Measurements from ENCODE around the gene FCMR.

FCMR gene, protein sequence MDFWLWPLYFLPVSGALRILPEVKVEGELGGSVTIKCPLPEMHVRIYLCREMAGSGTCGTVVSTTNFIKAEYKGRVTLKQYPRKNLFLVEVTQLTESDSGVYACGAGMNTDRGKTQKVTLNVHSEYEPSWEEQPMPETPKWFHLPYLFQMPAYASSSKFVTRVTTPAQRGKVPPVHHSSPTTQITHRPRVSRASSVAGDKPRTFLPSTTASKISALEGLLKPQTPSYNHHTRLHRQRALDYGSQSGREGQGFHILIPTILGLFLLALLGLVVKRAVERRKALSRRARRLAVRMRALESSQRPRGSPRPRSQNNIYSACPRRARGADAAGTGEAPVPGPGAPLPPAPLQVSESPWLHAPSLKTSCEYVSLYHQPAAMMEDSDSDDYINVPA

DNA sequence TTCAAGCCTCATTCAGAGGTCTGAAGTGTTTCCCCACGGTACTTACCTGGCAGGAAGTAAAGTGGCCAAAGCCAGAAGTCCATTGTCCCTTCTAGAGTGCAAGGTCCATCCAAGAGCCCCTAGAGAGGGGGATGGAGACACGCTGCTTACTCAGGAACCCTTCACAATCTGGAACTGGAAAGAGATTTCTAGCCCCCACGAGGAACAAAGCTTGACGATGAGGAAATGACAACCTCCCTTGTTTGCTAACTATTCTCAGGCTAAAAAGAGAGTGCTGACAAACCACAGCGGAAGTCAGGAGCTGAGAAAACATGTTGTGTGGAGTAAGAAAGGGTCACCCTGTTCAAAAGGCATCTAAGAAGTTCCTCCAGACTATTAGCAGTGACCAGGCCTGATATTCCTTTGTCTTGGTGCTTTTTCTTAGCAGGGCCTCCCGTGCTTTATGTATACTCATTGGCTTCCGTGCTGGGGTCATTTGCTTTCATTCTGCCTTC is at the start of gene FCMR:
TSS of gene FCMR (minus strand) at position 170 of the 494 bp plus-strand sequence. CDS start at position 83, 87 bp downstream.
- DNase-seq (ENCODE audit: low read depth in 2 of 2): no peak

GRCh38 chr1:206971029-206971655 is 49.4 kb upstream of the FCMR start:
- DNase-seq (ENCODE audit: low read depth in 2 of 2): no peak

GRCh38 chr1:206970446-206970845 is 48.7 kb upstream of the FCMR start, which contains the start of gene FCAMR:
Gene FCAMR, minus strand, starts transcription at chr1:206970460. Its CDS starts 335 bp downstream, at chr1:206970125.
- DNase-seq (ENCODE audit: low read depth in 2 of 2): no peak

DNA sequence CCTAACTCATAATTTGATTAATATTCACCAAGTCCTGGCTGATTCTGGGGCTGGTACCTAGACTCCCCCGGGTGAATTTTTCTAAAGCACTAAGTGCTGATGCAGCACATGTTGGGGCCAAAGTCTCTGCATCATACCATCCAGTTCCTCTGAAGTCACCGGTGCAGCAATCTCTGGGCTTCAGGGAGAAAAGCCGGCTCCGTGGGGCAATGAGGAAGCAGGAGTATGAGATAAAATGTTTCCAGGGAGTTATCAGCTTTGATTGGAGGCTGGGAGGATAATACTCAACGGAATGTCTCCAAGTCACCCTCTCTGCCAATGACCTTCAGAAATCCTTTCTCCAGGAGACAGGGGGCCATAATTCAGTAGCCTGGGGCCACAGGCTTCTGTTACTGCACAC is 47.3 kb upstream of the FCMR start:
- DNase-seq (ENCODE audit: low read depth in 2 of 2): no peak

- no peak for DNase-seq (ENCODE audit: low read depth in 2 of 2)
Observed at GRCh38 chr1:206967096-206967849, 45.5 kb upstream of the FCMR start.

DNA sequence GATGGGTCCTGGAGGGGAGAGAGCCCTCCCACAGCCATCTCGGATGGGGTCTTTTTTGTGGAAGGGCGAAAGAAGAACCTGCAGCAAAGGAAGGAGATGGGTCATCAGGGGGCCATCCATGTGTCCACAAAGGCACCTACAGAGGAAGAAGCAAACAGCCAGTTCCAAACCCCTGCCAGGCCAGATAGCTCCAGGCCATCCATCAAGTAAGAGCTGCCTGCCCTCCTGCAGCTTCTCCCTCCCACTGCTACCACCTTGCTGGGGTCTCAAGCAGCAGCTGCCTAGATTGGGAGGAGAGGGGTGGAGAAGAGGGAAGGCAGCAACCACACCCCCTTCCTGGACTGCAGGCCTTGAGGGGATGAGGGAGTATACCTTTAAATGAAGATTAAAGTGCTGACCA is 44.0 kb upstream of the FCMR start:
- DNase-seq (ENCODE audit: low read depth in 2 of 2): no peak

DNA sequence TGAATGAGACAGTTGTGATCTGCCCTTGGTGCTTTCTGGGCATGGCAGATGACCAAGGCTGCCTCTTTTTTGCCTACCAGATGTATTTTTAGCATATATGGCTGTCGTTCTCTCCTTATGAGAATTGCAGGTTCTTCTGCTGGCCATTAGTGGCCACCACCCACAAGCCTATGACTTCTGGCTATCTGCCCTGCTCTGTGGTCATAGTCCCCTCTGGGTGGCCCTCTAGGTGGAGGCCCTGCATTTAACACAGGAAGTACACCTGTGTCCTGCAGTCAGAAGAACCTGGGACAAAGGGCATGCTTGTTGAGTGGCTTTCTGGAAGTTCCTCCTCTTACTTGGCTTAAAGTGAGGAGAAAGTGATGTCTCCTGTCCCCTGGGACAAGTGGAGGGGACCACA is 42.0 kb upstream of the FCMR start:
- no peak for DNase-seq (ENCODE audit: low read depth in 2 of 2)

DNA sequence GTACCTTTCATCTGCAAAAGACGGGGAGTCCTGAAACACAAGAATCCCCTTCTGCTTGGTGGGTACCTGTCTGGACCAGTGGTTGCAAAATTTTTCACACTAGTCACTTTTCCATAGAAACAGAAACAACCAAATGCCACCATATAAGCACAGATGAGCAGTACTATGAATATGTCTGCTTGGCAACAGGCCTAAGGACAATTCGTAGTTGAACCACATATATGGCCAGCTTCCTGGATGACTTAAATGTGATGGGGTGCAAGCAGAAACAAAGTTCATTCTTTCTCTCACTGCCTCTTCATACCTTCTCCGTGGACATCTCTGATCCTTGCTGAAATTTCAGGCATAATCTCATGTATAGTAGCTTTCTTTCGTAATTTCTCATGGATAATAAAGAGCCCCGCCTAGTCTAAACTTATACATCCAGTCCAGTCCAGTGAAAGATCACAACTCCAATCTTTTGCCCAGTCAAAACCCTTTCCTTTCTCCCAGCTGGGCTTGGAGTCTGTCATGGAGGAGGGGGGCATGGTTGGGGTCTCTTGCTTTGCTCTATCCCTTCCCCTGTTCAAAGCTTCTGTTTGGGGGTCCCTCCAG is 41.5 kb upstream of the FCMR start:
- no peak for DNase-seq (ENCODE audit: low read depth in 2 of 2)

DNA sequence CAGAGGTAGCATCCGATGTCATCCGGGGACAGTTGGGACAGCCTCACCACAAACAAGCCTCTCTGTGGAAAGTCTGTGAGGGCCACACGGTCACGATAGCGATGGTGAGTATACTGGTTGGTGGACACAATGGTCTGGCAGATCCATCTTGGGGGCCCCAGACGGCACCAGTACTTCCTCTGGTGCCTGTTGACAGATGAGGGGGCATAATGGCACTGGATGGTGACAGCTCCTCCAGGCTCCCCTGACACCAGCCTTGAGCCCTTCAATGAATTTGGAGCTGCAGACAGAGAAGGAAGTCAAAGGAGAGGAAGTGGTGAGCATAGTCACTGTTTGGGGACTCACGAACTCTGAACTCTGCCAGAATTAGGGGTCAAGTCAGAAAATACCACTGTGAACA is 40.5 kb upstream of the FCMR start:
- DNase-seq (ENCODE audit: low read depth in 2 of 2): no peak

- no peak for DNase-seq (ENCODE audit: low read depth in 2 of 2)
Observed at GRCh38 chr1:206961668-206962067, 39.9 kb upstream of the FCMR start.

- DNase-seq (ENCODE audit: low read depth in 2 of 2): no peak
Observed at GRCh38 chr1:206960676-206961386, 39.1 kb upstream of the FCMR start.

DNA sequence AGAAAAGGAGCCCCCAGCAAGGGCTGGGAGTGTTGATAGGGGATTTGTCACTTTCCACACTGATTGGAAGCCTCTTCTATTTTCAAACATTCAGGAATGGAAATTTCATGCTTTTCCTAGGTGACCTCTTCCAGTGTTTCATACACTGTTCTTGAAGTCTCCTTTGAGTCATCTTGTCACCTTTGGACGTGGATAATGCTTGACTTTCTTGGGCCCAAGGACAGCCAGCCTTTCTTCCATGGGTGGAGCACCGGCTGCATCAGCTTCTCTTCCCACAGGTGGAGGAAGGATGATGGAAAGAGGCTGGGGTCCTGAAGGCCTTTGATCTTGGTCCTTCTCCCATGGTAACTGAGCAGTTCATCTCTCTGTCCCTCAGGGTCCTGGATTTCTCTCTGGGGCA is 36.4 kb upstream of the FCMR start:
- DNase-seq (ENCODE audit: low read depth in 2 of 2): no peak

DNA sequence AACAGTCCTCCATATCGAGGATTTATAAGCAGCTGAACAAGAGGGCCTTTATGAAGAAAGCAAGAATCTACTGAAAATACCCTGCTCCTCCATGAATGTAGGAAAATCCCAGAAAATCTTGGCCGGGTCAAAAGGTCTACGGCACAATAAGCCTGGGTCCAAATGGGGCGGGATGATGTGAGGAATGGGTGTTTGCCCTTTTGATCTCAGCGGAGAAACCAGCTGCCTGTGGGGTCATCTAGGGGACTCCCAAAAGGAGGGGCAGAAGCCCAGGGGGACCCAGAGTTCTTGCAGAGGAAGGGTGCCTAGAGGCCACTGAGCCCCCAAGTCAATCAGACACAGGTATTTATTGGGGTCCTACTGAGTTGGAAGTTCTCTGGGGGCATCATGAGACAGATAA is 35.9 kb upstream of the FCMR start:
- no peak for DNase-seq (ENCODE audit: low read depth in 2 of 2)

DNA sequence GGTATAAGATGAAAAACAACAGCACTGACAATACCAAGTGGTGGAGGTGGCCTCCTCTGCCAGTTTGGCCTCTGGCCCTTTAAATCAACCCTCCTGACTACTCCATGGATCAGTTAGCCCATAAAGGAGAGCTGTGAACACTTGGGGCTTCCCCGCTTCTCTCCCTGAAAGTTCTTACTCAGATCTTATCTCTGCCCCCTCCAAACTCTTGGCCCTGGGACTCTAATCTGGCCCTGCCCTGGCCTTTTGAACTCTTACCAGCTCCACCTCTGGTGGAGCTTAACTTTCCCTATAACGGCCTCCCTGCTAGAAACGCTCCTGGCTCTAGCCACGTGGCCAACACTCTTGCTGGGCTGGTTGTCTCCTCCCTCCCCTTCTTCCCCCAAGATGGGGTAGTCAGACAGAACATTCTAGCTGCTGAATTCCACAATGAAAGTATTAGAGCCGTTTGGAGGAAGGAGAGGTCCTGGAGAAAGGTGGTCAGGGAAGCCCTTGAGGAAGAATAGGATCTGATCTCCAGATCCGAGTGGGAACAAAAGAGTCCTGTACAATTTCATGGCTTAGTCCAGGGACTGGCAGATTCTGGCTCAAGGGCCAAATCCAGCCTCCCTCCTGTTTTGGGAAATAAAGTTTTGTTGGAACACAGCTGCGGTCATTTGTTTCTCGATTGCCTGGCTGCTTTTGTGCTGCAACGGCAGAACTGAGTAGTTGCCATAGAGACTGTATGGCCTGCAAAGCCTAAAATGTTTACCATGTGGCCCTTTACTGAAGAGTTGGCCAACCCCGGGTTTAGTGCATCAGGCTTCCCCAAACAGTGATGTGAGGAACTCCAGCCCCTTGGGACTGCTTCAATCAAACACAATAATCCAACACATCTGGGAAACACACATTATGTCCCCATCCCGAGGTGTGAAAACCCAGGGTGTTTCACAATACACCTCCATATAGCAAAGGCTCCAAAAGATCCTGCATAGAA is 34.0 kb upstream of the FCMR start:
- no peak for DNase-seq (ENCODE audit: low read depth in 2 of 2)

GRCh38 chr1:206954459-206955342 is 33.0 kb upstream of the FCMR start:
- DNase-seq (ENCODE audit: low read depth in 2 of 2): no peak

- DNase-seq (ENCODE audit: low read depth in 2 of 2): no peak
Observed at GRCh38 chr1:206953626-206954025, 31.9 kb upstream of the FCMR start.

GRCh38 chr1:206953126-206953525 is 31.4 kb upstream of the FCMR start:
- DNase-seq (ENCODE audit: low read depth in 2 of 2): no peak

DNA sequence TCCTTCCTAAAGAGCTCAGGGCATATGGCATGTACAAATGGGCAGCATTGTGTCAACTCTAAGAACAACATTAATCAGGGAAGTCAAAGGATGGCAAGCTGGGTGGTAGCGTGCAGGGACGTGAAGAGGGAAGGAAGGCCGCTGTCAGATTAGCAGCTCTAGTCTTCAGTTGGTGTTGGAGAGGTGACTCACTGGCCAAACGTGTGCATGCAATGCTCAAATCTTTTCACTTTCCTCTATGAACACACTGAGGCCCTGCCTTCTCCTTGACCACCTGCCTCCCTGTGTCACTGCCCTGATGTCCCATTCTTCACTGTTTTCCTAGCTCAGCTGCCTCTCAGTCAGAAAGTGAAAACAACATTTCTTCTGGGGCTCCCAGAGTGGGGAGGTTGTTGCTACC is 30.4 kb upstream of the FCMR start:
- no peak for DNase-seq (ENCODE audit: low read depth in 2 of 2)

All from stimulated activated CD8-positive, alpha-beta memory T cell treated with anti-CD3 and anti-CD28 coated beads, Interleukin-2, amount 100 ng/mL, for 48 hours (primary cell).